ENCODE data around the gene NACC2. TPM values are rescaled to one million over a fixed set of nuclear protein-coding genes. Genes with fewer than 3 reads are reported as not detected.

Gene NACC2, protein sequence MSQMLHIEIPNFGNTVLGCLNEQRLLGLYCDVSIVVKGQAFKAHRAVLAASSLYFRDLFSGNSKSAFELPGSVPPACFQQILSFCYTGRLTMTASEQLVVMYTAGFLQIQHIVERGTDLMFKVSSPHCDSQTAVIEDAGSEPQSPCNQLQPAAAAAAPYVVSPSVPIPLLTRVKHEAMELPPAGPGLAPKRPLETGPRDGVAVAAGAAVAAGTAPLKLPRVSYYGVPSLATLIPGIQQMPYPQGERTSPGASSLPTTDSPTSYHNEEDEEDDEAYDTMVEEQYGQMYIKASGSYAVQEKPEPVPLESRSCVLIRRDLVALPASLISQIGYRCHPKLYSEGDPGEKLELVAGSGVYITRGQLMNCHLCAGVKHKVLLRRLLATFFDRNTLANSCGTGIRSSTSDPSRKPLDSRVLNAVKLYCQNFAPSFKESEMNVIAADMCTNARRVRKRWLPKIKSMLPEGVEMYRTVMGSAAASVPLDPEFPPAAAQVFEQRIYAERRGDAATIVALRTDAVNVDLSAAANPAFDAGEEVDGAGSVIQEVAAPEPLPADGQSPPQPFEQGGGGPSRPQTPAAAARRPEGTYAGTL
- 5.4 and 5.5 TPM in 2 replicates for total RNA-seq

DNA sequence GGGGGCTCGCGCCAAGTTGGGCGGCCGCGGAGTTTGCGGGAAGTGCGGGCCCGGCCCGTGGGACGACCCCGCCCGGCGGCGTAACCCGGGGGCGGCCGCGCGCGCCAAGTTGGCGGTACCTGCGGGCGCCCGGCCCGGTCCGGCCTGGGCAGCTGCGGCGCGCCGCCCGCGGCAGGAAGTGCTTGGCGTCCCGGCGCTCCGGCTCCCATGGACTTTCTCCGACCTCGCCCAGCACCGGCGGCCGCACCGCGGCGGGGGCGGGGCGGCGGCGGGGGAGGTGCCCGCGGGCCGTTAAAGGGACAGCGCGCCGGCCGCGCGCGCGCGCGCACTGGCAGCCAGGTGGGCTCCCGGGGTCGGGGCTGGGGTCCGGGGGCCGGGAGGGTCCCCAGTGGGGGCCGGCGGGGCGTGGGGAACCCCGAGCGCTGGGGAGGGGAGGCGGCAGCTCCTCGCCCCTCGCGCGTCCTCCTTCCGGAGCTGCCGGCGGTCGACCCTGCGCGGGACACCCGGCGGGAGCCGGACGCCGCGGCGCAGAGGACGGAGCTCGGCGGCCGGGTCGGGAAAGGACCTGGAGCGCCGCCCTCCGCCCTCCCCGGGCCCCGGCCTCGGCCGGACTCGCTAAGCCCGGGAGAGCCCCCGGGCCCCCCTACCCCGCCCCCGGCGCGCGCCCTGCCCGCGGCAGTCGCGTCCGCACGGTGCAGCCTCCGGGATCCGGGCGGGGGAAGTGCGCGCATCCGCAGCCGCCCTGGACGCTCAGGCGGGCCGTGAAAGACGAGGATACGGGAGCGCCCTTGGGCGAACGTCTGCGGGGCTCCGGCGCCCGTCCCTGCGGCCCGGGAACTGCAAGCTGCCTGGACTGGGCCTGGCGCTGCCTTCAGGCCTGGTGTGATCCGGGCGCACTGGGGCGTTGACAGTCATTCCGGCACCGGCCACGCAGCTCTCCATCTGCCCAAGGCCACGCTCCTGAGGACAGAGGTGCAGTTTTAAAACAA, at the start of gene NACC2:
Gene NACC2, minus strand, starts transcription at position 220 of the 989 bp plus-strand sequence. CDS start 44,768 bp downstream, outside the sequence.
- H3K4me3 Mint-ChIP-seq (ENCODE audit: low read depth), result peak within 1 kb of the TSS; percentile 66
- intact Hi-C loops (cut with micrococcal nuclease), result loop anchor here (10.0 kb wide), 1 partner anchor 1029 kb away; no protein-coding TSS in a partner anchor
- peaks cover 4% of the 10 kb centered on the region for H3K4me1 Mint-ChIP-seq (ENCODE audit: low read depth)
- H3K27me3 Mint-ChIP-seq (ENCODE audit: low read depth), result peaks cover 16% of the 10 kb centered on the region
- H3K9me3 Mint-ChIP-seq, result no peaks in the 10 kb centered on the region
- DNase-seq (ENCODE audit: low spot score), result no peak
- no peaks in the 10 kb centered on the region for H3K36me3 Mint-ChIP-seq (ENCODE audit: low read depth)
- H3K27ac Mint-ChIP-seq, result no peak within 1 kb of the TSS

DNA sequence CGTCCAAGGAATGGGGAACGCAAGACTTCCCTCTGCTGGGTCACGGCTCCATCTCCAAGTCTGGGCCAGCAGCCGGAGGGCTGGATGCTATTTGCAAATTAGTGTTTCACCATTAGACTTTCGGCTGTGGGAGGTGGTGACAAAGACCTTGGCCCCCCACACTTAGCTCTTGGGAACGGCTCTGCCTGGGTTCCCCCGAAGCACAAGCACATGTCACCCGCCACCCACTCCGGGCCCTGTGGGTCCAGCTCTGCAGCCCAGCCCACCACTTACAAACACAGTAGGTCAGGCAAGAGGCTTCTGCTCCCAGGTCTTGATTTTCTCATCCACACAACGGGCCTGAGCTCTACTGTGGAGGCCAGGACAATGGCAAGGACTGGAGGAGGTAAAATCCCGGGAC, 49.4 kb upstream of the NACC2 start:
- no peaks in the 10 kb centered on the region for H3K9me3 Mint-ChIP-seq
- H3K4me3 Mint-ChIP-seq (ENCODE audit: low read depth), result no peak overlapping the region
- no peaks in the 10 kb centered on the region for H3K27me3 Mint-ChIP-seq (ENCODE audit: low read depth)
- no peaks in the 10 kb centered on the region for H3K4me1 Mint-ChIP-seq (ENCODE audit: low read depth)
- no peak overlapping the region for H3K27ac Mint-ChIP-seq
- intact Hi-C loops (cut with micrococcal nuclease), result no loop called here
- DNase-seq (ENCODE audit: low spot score), result no peak
- H3K36me3 Mint-ChIP-seq (ENCODE audit: low read depth), result no peaks in the 10 kb centered on the region

DNA sequence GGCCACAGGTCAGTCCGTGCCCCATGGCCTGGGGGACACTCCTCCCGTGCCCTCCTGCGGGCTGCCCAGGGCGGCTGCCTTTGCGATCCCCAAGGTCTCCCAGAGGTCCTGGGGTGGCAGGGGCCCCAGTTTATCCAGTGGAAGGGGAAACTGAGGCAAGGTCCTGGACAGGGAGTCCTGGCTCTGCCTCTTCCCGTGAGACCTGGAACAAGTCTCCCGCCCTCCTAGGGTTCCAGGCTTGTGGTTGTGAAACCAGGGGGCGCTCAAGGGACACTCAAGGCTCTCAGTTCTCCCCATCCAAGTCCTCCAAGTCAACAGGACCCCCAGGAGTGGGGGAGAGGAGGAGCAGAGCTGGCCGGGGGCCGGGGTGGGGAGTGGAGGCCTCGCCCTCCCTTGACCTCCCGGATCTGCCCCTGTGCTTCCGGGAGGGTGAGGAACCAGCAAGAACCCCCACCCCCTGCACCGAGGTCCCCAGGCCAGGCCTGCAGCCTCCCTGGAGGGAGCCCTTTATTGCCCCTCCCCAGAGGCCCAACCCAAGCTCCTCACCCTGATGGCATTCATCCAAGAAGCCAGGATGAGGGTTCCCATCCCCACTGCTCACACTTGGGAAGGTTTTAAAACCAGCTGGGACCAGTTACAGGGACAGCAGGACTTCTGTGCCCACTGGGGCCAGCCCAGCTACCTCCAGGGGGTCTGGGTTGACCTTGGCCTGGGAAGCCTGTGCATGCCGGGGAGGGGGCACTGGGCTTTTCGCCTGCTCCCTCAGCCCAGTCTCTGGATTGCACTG, 48.3 kb upstream of the NACC2 start:
- Mint-ChIP-seq H3K27ac (no peak overlapping the region), H3K9me3 (no peaks in the 10 kb centered on the region), H3K4me1 (ENCODE audit: low read depth) (no peaks in the 10 kb centered on the region), H3K36me3 (ENCODE audit: low read depth) (no peaks in the 10 kb centered on the region), H3K27me3 (ENCODE audit: low read depth) (no peaks in the 10 kb centered on the region), H3K4me3 (ENCODE audit: low read depth) (no peak overlapping the region)
- DNase-seq (ENCODE audit: low spot score), result no peak
- intact Hi-C loops (cut with micrococcal nuclease), result no loop called here

DNA sequence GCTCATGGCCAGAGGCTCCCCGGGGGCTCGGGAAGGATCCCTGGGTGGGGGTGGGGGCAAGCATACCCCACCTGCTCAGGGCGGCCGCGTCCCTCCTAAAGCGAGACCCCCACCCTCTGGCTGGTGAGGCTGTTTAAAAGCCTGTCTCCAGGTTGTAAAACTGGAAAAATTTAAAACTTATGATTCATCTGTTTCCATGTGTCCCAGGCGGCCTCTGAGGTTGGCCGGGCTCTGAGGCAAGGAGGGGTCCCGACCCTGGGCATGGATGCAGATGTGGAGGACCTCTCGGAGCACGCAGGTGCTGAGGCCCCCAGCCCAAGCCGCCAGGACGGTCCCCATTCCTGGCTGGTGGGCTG, 47.7 kb upstream of the NACC2 start:
- Mint-ChIP-seq H3K27ac (no peak overlapping the region), H3K4me1 (ENCODE audit: low read depth) (no peaks in the 10 kb centered on the region), H3K27me3 (ENCODE audit: low read depth) (no peaks in the 10 kb centered on the region), H3K9me3 (no peaks in the 10 kb centered on the region), H3K36me3 (ENCODE audit: low read depth) (no peaks in the 10 kb centered on the region), H3K4me3 (ENCODE audit: low read depth) (no peak overlapping the region)
- no peak for DNase-seq (ENCODE audit: low spot score)
- intact Hi-C loops (cut with micrococcal nuclease), result no loop called here

DNA sequence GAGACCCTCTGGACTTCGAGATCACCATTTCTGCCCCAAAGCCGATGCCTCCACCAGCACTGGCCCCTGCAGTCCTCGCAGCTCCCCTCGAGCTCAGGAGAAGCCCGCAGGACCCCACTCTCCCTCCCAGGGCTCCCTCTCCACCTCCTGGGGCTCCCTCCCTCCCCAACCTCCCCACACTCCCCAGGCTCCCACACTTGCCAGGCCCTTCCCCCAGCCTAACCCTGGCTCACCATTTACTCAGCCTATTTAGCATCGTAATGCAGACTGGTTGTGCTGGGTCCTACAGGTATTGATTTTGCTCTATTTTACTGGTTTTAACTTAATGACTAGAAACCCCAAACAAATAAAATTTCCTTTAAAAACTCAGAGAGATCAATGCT, 47.3 kb upstream of the NACC2 start:
- H3K36me3 Mint-ChIP-seq (ENCODE audit: low read depth), result no peaks in the 10 kb centered on the region
- no peak overlapping the region for H3K27ac Mint-ChIP-seq
- no peaks in the 10 kb centered on the region for H3K9me3 Mint-ChIP-seq
- intact Hi-C loops (cut with micrococcal nuclease), result no loop called here
- H3K27me3 Mint-ChIP-seq (ENCODE audit: low read depth), result no peaks in the 10 kb centered on the region
- H3K4me1 Mint-ChIP-seq (ENCODE audit: low read depth), result no peaks in the 10 kb centered on the region
- no peak for DNase-seq (ENCODE audit: low spot score)
- no peak overlapping the region for H3K4me3 Mint-ChIP-seq (ENCODE audit: low read depth)

DNA sequence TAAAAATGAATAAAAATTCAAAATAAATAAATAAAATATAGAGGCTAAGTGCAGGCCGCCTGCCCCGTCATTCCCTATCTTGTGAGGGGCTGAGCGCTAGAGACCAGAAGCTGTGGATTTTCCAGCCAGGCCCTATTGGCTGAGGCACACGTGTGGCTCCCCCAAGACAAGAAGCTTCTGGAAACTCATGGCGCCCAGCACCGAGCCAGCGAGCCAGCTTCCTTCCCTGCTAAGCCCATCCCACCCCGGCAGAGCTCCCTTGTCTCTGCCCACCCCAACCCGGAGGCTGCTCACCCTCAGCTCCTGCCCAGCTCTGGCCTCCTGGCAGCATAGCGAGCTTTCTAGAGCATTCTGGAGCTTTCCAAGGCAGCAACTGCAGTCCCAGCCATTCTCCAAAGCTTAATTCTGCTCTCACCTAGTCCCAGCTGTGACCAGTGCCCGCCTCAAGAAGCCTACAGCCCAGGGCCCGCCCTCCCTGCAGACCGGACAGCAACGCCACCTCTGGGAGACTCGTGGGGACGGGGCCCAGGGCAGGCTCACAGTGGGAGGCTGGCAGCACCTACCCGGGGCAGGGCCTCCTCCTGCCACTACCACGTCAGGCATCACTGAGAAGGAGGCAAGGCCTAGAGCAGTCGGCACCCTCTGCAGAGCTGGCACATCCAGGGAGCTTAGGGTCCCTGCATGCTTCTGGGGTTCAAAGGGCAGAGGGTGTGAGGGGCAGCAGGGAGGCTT, 46.8 kb upstream of the NACC2 start:
- Mint-ChIP-seq H3K27me3 (ENCODE audit: low read depth) (no peaks in the 10 kb centered on the region), H3K9me3 (no peaks in the 10 kb centered on the region), H3K36me3 (ENCODE audit: low read depth) (no peaks in the 10 kb centered on the region), H3K27ac (no peak overlapping the region), H3K4me1 (ENCODE audit: low read depth) (no peaks in the 10 kb centered on the region), H3K4me3 (ENCODE audit: low read depth) (no peak overlapping the region)
- DNase-seq (ENCODE audit: low spot score), result no peak
- intact Hi-C loops (cut with micrococcal nuclease), result no loop called here

DNA sequence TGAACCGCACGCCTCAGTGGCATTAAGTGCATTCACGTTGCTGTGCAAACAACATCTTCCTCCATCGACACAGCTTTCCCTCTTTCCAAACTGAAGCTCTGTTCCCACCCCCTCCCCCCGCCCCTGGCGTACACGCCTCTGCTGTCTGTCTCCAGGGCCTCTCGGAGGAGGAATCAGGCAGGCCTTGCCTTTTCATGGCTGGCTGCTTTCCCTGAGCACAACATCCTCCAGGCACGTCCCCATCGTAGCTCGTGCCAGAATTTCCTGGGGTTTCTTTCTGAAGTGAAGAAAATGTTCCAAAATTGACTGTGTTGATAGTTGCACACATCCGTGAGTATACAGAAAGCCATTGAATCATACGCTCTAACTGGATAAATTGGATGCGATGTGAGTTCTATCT, 45.9 kb upstream of the NACC2 start:
- intact Hi-C loops (cut with micrococcal nuclease), result no loop called here
- no peak for DNase-seq (ENCODE audit: low spot score)
- Mint-ChIP-seq H3K4me3 (ENCODE audit: low read depth) (no peak overlapping the region), H3K27me3 (ENCODE audit: low read depth) (no peaks in the 10 kb centered on the region), H3K36me3 (ENCODE audit: low read depth) (no peaks in the 10 kb centered on the region), H3K4me1 (ENCODE audit: low read depth) (no peaks in the 10 kb centered on the region), H3K27ac (no peak overlapping the region), H3K9me3 (no peaks in the 10 kb centered on the region)

DNA sequence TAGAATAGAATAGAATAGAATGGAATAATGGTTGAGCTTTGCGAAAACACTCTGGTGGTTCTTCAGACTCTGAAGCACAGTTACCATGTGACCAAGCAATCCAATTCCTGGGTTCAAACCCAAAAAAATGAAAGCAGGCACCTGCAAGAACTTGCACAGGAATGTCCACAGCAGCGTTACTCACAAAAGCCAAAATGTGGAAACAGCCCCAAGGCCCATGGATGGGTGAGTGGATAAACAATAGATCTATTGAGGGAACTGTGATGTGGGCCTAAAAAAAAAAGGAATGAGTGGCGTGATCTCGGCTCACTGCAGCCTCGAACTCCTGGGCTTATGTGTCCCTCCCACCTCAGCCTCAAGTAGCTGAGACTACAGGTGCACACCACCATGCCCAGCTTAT, 45.0 kb upstream of the NACC2 start:
- no peak for DNase-seq (ENCODE audit: low spot score)
- intact Hi-C loops (cut with micrococcal nuclease), result no loop called here
- no peaks in the 10 kb centered on the region for H3K27me3 Mint-ChIP-seq (ENCODE audit: low read depth)
- no peaks in the 10 kb centered on the region for H3K36me3 Mint-ChIP-seq (ENCODE audit: low read depth)
- no peak overlapping the region for H3K4me3 Mint-ChIP-seq (ENCODE audit: low read depth)
- H3K4me1 Mint-ChIP-seq (ENCODE audit: low read depth), result no peaks in the 10 kb centered on the region
- no peak overlapping the region for H3K27ac Mint-ChIP-seq
- no peaks in the 10 kb centered on the region for H3K9me3 Mint-ChIP-seq

DNA sequence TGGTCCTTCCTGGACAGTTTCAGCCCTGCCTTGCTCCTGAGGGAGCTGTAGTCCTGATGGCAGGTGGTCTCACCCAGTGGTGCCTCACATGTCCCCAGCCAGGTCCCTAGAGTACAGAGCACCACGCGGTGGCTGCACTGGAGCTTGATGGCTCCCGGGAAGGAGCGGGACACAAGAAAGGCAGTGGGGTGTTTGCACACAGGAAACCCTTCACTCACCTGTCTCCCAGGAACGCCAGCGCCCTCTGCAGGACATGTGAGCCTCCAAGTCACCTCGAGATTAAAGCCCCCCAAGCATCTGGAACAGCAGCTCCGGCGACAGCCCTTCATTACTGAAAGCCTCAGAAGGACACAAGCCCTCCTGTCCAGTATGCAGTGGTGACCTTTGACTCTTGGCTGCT, 43.5 kb upstream of the NACC2 start:
- peaks cover 1% of the 10 kb centered on the region for H3K4me1 Mint-ChIP-seq (ENCODE audit: low read depth)
- no peaks in the 10 kb centered on the region for H3K36me3 Mint-ChIP-seq (ENCODE audit: low read depth)
- no peak for DNase-seq (ENCODE audit: low spot score)
- H3K9me3 Mint-ChIP-seq, result no peaks in the 10 kb centered on the region
- intact Hi-C loops (cut with micrococcal nuclease), result no loop called here
- no peak overlapping the region for H3K4me3 Mint-ChIP-seq (ENCODE audit: low read depth)
- peaks cover 6% of the 10 kb centered on the region for H3K27me3 Mint-ChIP-seq (ENCODE audit: low read depth)
- no peak overlapping the region for H3K27ac Mint-ChIP-seq

DNA sequence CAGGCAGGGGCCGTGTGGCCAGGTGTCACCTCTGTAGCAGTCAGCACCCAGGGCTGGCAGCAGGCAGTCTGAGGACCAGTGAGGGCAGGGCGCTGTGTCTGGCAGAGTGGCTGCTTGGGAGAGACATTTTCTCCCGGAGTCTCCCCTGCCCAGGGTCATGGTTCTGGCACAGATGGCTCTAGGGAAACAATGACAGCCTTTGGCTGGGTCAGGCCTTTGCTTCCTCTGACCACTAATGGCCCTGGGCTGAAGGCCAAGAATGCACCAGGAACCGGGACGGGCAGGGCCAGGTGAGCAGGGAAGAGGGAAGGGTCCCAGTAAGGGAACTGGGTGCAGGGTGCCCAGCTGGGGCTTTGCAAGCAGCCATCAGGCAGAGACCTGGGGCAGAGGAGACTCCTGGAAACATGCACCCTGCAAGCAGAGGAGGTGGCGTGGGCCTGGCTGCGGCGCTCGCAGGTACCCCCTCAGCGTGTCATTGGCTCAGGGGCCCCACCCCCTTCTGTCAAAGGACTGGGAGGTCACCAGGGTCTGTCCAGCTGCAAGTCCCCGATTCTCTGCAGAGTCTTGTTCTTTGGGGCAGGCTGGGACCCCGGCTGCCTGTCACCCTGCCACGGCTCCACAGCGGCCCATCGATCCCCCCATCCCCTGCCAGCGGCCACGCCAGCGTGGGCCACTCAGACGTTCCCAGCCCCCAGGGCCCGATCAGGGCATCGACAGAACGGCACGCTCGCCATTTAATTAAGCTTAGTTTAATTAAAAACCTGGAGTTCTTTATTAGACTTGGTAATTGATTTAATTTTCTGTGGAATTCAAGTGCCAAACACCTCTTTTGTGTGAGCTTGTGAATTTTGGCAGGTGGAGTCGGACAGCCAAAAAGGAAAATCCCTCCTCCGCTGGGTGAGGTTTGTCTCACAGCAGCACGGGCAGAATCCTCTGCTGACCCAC, 42.5 kb upstream of the NACC2 start:
- intact Hi-C loops (cut with micrococcal nuclease), result no loop called here
- Mint-ChIP-seq H3K4me1 (ENCODE audit: low read depth) (peaks cover 1% of the 10 kb centered on the region), H3K36me3 (ENCODE audit: low read depth) (no peaks in the 10 kb centered on the region), H3K9me3 (no peaks in the 10 kb centered on the region), H3K27me3 (ENCODE audit: low read depth) (peaks cover 8% of the 10 kb centered on the region), H3K27ac (no peak overlapping the region), H3K4me3 (ENCODE audit: low read depth) (no peak overlapping the region)
- no peak for DNase-seq (ENCODE audit: low spot score)
